ENCODE results near the gene HSD17B12.

Gene HSD17B12

GRCh38 chr11:43784866-43785265, 104.3 kb downstream of the HSD17B12 start:
- H3K27ac ChIP-seq: no peak overlapping the region
- TF ChIP-seq CTCF (conservative IDR thresholded peaks at IDR 0.05) (no peak), ZFX (IDR thresholded peaks at IDR 0.05) (no peak)

GRCh38 chr11:43785318-43785717, 104.8 kb downstream of the HSD17B12 start:
- TF ChIP-seq ZFX (IDR thresholded peaks at IDR 0.05) (no peak), CTCF (conservative IDR thresholded peaks at IDR 0.05) (no peak)
- H3K27ac ChIP-seq: no peak overlapping the region

- TF ChIP-seq ZFX (IDR thresholded peaks at IDR 0.05) (no peak), CTCF (conservative IDR thresholded peaks at IDR 0.05) (no peak)
Observed at GRCh38 chr11:43786016-43786415, 105.5 kb downstream of the HSD17B12 start.

GRCh38 chr11:43787824-43788223, 107.3 kb downstream of the HSD17B12 start:
- H3K27ac ChIP-seq: no peak overlapping the region
- no peak for TF ChIP-seq CTCF (conservative IDR thresholded peaks at IDR 0.05)
- no peak for TF ChIP-seq ZFX (IDR thresholded peaks at IDR 0.05)

More at GRCh38 chr11:43786016-43786415, 105.5 kb downstream of the HSD17B12 start:
- no peak overlapping the region for H3K27ac ChIP-seq

GRCh38 chr11:43788421-43788820, 107.9 kb downstream of the HSD17B12 start:
- TF ChIP-seq CTCF (conservative IDR thresholded peaks at IDR 0.05) (no peak), ZFX (IDR thresholded peaks at IDR 0.05) (no peak)
- no peak overlapping the region for H3K27ac ChIP-seq

- no peak for TF ChIP-seq CTCF (conservative IDR thresholded peaks at IDR 0.05)
- no peak for TF ChIP-seq ZFX (IDR thresholded peaks at IDR 0.05)
- no peak overlapping the region for H3K27ac ChIP-seq
Observed at GRCh38 chr11:43789700-43790443, 109.3 kb downstream of the HSD17B12 start.

- H3K27ac ChIP-seq: no peak overlapping the region
- TF ChIP-seq ZFX (IDR thresholded peaks at IDR 0.05) (no peak), CTCF (conservative IDR thresholded peaks at IDR 0.05) (no peak)
Observed at GRCh38 chr11:43790444-43790794, 109.9 kb downstream of the HSD17B12 start.

All from C4-2B (cell line).